ENCODE results near the gene GABRB1.

The GABRB1 gene

GRCh38 chr4:47471064-47471463 lies 439.7 kb downstream of the GABRB1 start:
- no peak for DNase-seq (ENCODE audit: low read depth)

- no peak for DNase-seq (ENCODE audit: low read depth)
These were observed 440.2 kb downstream of the GABRB1 start for GRCh38 chr4:47471591-47471990.

- DNase-seq (ENCODE audit: low read depth), result no peak
These were observed 441.9 kb downstream of the GABRB1 start for GRCh38 chr4:47473141-47473750.

- no peak for DNase-seq (ENCODE audit: low read depth)
These were observed 443.4 kb downstream of the GABRB1 start for GRCh38 chr4:47474799-47475198.

- no peak for DNase-seq (ENCODE audit: low read depth)
These were observed 444.0 kb downstream of the GABRB1 start for GRCh38 chr4:47475411-47475810.

All from stimulated activated CD8-positive, alpha-beta memory T cell treated with anti-CD3 and anti-CD28 coated beads, Interleukin-15, amount 100 ng/mL, for 24 hours (primary cell).